ENCODE data around the gene PATL1. TPM values are rescaled to one million over a fixed set of nuclear protein-coding genes. Genes with fewer than 3 reads are reported as not detected.

PATL1 gene
- polyA plus RNA-seq, 2 of the 4 experiments (the other 2 are of a cell fraction) = 40.6 to 61.4 TPM

DNA sequence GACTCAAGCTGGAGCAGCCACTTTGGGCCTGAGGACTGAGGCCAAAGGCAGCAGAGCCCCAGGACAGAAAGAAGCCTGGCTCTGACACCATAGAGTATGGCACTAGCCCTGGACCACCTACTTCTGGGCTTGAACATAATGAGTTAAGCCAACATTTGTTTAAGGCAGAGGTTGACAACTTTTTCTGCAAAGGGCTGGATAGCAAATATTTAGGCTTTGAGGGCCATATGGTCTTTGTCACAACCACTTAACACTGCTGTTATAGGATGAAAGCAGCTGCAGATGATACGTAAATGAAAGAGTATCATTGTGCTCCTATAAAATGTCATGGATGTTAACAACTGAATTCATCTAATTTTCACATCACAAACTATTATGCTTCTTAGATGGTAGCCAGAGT is 69.9 kb downstream of the PATL1 start:
- Histone ChIP-seq H3K9me3 (no peaks in the 10 kb centered on the region), H3K4me2 (no peak overlapping the region), H3K4me3 (no peak overlapping the region), H3K4me1 (no peaks in the 10 kb centered on the region), H3K27ac (no peak overlapping the region)
- 100% methylated on average over 1 of the region's 1 CpG for WGBS (ENCODE audit: missing lambda C conversion rate)
- DNase-seq (ENCODE audit: low read depth in 1 of 2, low spot score in 1 of 2) (no peak), ATAC-seq (no peak), FAIRE-seq (no peak)
- TF ChIP-seq RFX5 (IDR thresholded peaks at IDR 0.05) (no peak), RCOR1 (IDR thresholded peaks at IDR 0.05; ENCODE audit: low read depth, low read length) (no peak), CTCF (IDR thresholded peaks at IDR 0.05) (no peak), SREBF2 (IDR thresholded peaks at IDR 0.05) (no peak), EP300 (IDR thresholded peaks at IDR 0.05) (no peak), EHF (CRISPR knock-in tag; IDR thresholded peaks at IDR 0.05) (no peak), ELK1 (IDR thresholded peaks at IDR 0.05; ENCODE audit: low read depth, low read length) (no peak), NPAS2 (CRISPR knock-in tag; IDR thresholded peaks at IDR 0.05; ENCODE audit: borderline replicate concordance) (no peak), HOXB5 (CRISPR knock-in tag; IDR thresholded peaks at IDR 0.05) (no peak), JUNB (IDR thresholded peaks at IDR 0.05) (no peak), POLR2A (IDR thresholded peaks at IDR 0.05; ENCODE audit: low read length) (no peak), CHD4 (IDR thresholded peaks at IDR 0.05; ENCODE audit: borderline replicate concordance) (no peak), KDM5A (IDR thresholded peaks at IDR 0.05) (no peak), HOXA7 (CRISPR knock-in tag; IDR thresholded peaks at IDR 0.05) (no peak), HEYL (CRISPR knock-in tag; IDR thresholded peaks at IDR 0.05) (no peak), ZSCAN20 (CRISPR knock-in tag; IDR thresholded peaks at IDR 0.05) (no peak), KDM1A (IDR thresholded peaks at IDR 0.05; ENCODE audit: low read depth) (no peak), PHF8 (IDR thresholded peaks at IDR 0.05; ENCODE audit: borderline replicate concordance, low read depth) (no peak)
- TF ChIP-seq, protein P1, sequence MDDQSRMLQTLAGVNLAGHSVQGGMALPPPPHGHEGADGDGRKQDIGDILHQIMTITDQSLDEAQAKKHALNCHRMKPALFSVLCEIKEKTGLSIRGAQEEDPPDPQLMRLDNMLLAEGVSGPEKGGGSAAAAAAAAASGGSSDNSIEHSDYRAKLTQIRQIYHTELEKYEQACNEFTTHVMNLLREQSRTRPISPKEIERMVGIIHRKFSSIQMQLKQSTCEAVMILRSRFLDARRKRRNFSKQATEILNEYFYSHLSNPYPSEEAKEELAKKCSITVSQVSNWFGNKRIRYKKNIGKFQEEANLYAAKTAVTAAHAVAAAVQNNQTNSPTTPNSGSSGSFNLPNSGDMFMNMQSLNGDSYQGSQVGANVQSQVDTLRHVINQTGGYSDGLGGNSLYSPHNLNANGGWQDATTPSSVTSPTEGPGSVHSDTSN (IDR thresholded peaks at IDR 0.05) = no peak
- TF ChIP-seq, protein P2, sequence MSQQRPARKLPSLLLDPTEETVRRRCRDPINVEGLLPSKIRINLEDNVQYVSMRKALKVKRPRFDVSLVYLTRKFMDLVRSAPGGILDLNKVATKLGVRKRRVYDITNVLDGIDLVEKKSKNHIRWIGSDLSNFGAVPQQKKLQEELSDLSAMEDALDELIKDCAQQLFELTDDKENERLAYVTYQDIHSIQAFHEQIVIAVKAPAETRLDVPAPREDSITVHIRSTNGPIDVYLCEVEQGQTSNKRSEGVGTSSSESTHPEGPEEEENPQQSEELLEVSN (IDR thresholded peaks at IDR 0.05; ENCODE audit: borderline replicate concordance, low read depth) = no peak
- POLR2A ChIA-PET = no interaction called here
- CTCF ChIA-PET = interaction anchor here (0.8 to 1.6 kb wide), 2 partner anchors 10 to 42 kb away, joined by 3 to 5 read pairs; no protein-coding TSS in a partner anchor

Small RNA genes within 50 kb of the gene (small RNA-seq; reads per million reads assigned to genes)
- 0 reads per million in 6 experiments for gene MIR3162

Other genes with a start within 250 kb of the PATL1 start
- gene OR5A2, start 242.6 kb downstream of the PATL1 start, polyA plus RNA-seq (2011; rRNA removed) = not detected in 2 replicates
- gene OR5A2, start 242.6 kb downstream of the PATL1 start, polyA plus RNA-seq (2017; fragmentation: RNase III; extraction: RNeasy Plus Mini Kit Qiagen cat#74134 plus additional on column Dnase treatment) = not detected in 3 replicates
- not detected in 2 replicates for gene OR5A1, start 232.6 kb downstream of the PATL1 start, polyA plus RNA-seq (2011; rRNA removed)
- gene OR5A1, start 232.6 kb downstream of the PATL1 start, polyA plus RNA-seq (2017; fragmentation: RNase III; extraction: RNeasy Plus Mini Kit Qiagen cat#74134 plus additional on column Dnase treatment) = not detected in 3 replicates
- gene OR4D6, start 212.1 kb downstream of the PATL1 start, polyA plus RNA-seq (2011; rRNA removed) = not detected in 2 replicates
- gene OR4D6, start 212.1 kb downstream of the PATL1 start, polyA plus RNA-seq (2017; fragmentation: RNase III; extraction: RNeasy Plus Mini Kit Qiagen cat#74134 plus additional on column Dnase treatment) = not detected in 3 replicates
- not detected in 2 replicates for gene OR4D10, start 195.7 kb downstream of the PATL1 start, polyA plus RNA-seq (2011; rRNA removed)
- not detected in 3 replicates for gene OR4D10, start 195.7 kb downstream of the PATL1 start, polyA plus RNA-seq (2017; fragmentation: RNase III; extraction: RNeasy Plus Mini Kit Qiagen cat#74134 plus additional on column Dnase treatment)
- not detected in 2 replicates for gene OR4D11, start 165.5 kb downstream of the PATL1 start, polyA plus RNA-seq (2011; rRNA removed)
- not detected in 3 replicates for gene OR4D11, start 165.5 kb downstream of the PATL1 start, polyA plus RNA-seq (2017; fragmentation: RNase III; extraction: RNeasy Plus Mini Kit Qiagen cat#74134 plus additional on column Dnase treatment)
- not detected in 2 replicates for gene OR4D9, start 157.5 kb downstream of the PATL1 start, polyA plus RNA-seq (2011; rRNA removed)
- gene OR4D9, start 157.5 kb downstream of the PATL1 start, polyA plus RNA-seq (2017; fragmentation: RNase III; extraction: RNeasy Plus Mini Kit Qiagen cat#74134 plus additional on column Dnase treatment) = not detected in 3 replicates
- gene OSBP, start 53.3 kb downstream of the PATL1 start, polyA plus RNA-seq (2011; rRNA removed) = 31.7 and 39.6 TPM in 2 replicates
- 25.4 to 26.3 TPM (median 25.9 TPM) in 3 replicates for gene OSBP, start 53.3 kb downstream of the PATL1 start, polyA plus RNA-seq (2017; fragmentation: RNase III; extraction: RNeasy Plus Mini Kit Qiagen cat#74134 plus additional on column Dnase treatment)
- not detected in 2 replicates for gene OR10V1, start 44.8 kb upstream of the PATL1 start, polyA plus RNA-seq (2011; rRNA removed)
- gene OR10V1, start 44.8 kb upstream of the PATL1 start, polyA plus RNA-seq (2017; fragmentation: RNase III; extraction: RNeasy Plus Mini Kit Qiagen cat#74134 plus additional on column Dnase treatment) = not detected in 3 replicates
- gene STX3, start 86.3 kb upstream of the PATL1 start, polyA plus RNA-seq (2011; rRNA removed) = 13.5 and 15.4 TPM in 2 replicates
- 11.1 to 15.2 TPM (median 11.2 TPM) in 3 replicates for gene STX3, start 86.3 kb upstream of the PATL1 start, polyA plus RNA-seq (2017; fragmentation: RNase III; extraction: RNeasy Plus Mini Kit Qiagen cat#74134 plus additional on column Dnase treatment)
- 62.8 and 77.7 TPM in 2 replicates for gene MRPL16, start 141.7 kb upstream of the PATL1 start, polyA plus RNA-seq (2011; rRNA removed)
- 54.3 to 59.0 TPM (median 57.3 TPM) in 3 replicates for gene MRPL16, start 141.7 kb upstream of the PATL1 start, polyA plus RNA-seq (2017; fragmentation: RNase III; extraction: RNeasy Plus Mini Kit Qiagen cat#74134 plus additional on column Dnase treatment)
- gene CBLIF, start 176.5 kb upstream of the PATL1 start, polyA plus RNA-seq (2011; rRNA removed) = not detected in 2 replicates
- gene CBLIF, start 176.5 kb upstream of the PATL1 start, polyA plus RNA-seq (2017; fragmentation: RNase III; extraction: RNeasy Plus Mini Kit Qiagen cat#74134 plus additional on column Dnase treatment) = not detected in 3 replicates
- gene TCN1, start 197.4 kb upstream of the PATL1 start, polyA plus RNA-seq (2011; rRNA removed) = 0.79 and 1.5 TPM in 2 replicates
- 0.18 to 0.47 TPM (median 0.22 TPM) in 3 replicates for gene TCN1, start 197.4 kb upstream of the PATL1 start, polyA plus RNA-seq (2017; fragmentation: RNase III; extraction: RNeasy Plus Mini Kit Qiagen cat#74134 plus additional on column Dnase treatment)
- gene OOSP3, start 209.7 kb upstream of the PATL1 start, polyA plus RNA-seq (2011; rRNA removed) = not detected in 2 replicates
- not detected in 3 replicates for gene OOSP3, start 209.7 kb upstream of the PATL1 start, polyA plus RNA-seq (2017; fragmentation: RNase III; extraction: RNeasy Plus Mini Kit Qiagen cat#74134 plus additional on column Dnase treatment)